Skin of body (tissue), 2 donors: Measurements from ENCODE around the gene PTDSS2. TPM values are rescaled to one million over a fixed set of nuclear protein-coding genes. Genes with fewer than 3 reads are reported as not detected.
"Not testable (repeated sequence)": the region's sequence is repeated elsewhere in the genome, so short reads cannot be mapped to it uniquely, and the experiment has no call there.

Experiments used
- DNase-seq: peaks from one replicate; lab custom pipeline; 2025; lab: John Stamatoyannopoulos, UW
- total RNA-seq: library from RNA; depleted of rRNA; stranded (reverse); fragments of >200 nt; gene quantifications from one replicate; pipeline ENCODE4 v1.2.3, GENCODE V29; 2014

Gene PTDSS2
- total RNA-seq, 1 donor from 2014 or later: 14.1 TPM

DNA sequence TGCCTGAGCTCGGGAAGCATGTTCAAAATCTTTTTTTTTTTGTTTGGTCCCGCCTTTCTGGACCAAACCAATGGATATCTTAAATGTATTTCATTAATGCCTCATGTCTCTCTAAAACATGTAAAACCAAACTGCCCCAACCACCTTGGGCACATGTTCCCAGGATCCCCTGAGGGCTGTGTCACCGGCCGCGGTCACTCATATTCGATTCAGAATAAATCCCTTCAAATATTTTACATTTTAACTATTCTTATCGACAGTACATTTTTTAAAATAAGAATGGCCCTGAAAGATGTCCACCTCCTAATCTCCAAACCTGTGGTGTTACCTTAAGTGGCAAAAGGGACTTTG lies 54.9 kb downstream of the PTDSS2 start:
- DNase-seq: no peak

- peak; percentile 97 for DNase-seq
Measured at GRCh38 chr11:506238-506994, 56.3 kb downstream of the PTDSS2 start.

DNA sequence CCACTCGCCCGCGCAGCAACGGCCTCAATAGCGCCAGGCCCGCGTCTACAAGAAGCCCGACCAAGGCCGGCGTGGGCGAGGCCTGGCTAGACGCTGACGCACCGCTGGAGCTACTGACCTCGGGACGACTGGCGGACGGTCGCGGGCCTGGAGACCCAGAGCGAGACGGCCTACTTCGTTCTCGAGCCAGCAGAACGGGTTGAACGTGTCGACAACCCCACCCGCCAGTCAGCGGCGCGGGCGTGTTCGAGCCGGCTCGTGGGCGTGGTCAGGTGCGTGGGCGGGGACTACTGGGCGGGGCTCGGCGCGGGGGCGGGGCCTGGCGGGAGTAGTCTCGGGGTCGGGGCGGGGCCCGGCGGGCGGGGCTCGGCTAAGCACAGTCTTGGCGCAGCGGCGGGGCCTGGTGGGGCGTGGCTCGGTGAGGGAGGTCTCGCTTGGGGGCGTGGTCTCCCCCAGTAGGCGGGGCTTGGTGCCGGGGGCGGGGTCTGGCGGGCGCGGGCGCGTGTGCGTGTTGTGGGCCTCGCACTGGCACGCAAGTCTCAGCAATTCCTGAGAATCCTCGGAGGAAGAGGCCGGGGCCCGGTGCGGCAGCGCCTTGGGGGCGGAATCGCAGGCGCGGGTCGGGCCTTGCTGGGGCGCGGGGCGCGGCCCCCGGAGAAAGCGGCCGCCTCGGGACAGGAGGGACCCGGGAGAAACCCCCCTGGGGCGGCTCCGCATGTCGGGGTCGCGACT lies 57.1 kb downstream of the PTDSS2 start, which contains the start of gene RNH1:
RNH1 (minus strand) TSS at position 248 of the 732 bp plus-strand sequence. CDS start 5,080 bp downstream, outside the sequence.
- DNase-seq: peak; percentile 95

DNA sequence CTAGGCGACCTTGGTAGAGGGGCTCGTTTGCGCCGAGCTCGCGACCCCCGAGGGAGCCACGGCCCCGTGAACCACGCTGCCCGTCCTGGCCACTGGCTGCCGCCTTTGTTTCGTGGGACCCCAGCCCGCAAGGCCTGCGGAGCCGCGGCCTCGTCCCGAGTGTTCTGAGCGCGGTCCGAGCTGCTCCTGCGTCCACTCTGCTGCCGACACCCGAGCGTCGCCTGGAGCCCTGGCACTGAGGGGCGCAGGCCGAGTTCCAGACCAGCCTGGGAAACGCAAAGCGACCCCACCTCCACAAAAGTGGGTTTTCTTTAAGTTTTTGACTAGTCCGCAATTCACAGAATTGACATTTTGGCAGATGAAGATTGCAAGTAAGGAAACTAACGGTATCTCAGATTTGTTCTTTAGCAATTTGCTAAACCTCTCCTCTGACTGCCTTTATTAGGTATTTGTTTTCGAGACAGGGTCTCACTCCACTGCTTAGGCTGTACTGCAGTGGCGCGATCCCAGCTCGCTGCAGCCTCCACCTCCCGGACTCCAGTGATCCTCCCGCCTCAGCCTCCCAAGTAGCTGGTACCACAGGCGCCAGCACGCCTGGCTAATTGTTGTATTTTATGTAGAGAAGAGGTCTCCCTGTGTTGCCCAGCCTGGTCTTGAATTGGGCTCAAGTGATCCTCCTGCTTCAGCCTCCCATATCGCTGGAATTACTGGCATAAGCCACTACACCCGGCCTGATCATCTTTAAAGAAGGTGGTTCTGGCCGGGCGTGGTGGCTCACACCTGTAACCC lies 57.8 kb downstream of the PTDSS2 start:
- DNase-seq: no peak

DNA sequence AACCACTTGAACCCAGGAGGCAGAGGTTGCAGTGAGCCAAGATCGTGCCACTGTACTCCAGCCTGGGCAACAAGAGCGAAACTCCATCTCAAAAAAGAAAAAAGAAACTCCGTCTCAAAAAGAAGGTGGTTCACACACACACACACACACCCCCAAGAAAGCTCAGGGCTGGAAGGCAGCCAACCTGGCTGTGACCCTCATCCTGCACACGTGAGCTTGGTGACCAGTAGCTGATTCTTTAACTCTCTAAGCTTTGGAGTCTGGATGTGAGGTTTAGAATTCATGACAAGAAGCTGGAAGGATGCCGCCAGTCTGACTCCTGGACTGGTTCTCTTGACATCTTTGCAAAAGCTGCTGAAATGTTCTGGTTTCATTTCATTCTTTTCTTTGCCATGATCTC lies 58.9 kb downstream of the PTDSS2 start:
- DNase-seq: no peak

GRCh38 chr11:512761-513595 lies 62.9 kb downstream of the PTDSS2 start:
- DNase-seq: no peak

- DNase-seq: no peak
Measured at GRCh38 chr11:514606-515005, 64.5 kb downstream of the PTDSS2 start.

GRCh38 chr11:515131-515530 lies 65.1 kb downstream of the PTDSS2 start:
- DNase-seq: no peak

GRCh38 chr11:516400-516799 lies 66.3 kb downstream of the PTDSS2 start:
- no peak for DNase-seq

- DNase-seq: not testable (repeated sequence)
Measured at GRCh38 chr11:516918-517685, 67.0 kb downstream of the PTDSS2 start.

DNA sequence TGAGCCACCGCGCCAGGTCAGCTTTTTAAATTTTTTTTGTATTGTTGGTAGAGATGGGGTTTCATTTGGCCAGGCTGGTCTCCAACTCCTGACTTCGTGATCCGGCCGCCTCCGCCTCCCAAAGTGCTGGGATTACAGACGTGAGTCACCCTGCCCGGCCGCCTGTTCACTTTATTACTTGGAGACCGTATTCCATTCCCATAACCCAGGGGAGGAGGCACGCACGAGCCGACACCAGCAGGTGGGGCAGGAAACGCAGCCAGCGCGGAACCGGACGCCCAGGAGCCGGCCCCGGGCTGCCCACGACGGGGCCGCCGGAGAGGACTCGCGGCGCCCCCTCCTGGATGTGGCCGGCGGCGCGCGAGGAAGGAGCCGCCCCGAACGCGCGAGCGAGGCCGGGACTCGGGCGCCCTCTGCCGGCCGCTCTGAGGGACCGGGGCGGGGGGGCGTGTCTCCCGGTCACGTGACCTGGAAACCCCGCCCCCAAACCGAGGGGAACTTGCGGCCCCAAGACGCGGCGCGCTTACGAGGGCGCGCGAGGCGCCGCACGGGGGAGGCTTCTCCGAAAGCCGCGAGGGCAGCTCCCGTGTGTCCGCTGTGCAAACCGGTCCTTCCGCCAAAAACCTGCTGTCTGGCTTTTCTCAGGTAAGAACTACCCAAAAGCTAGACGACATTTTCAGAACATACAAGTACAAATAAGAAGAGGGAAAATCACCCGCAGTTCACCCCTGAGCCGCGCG lies 68.6 kb downstream of the PTDSS2 start:
- DNase-seq: no peak

- DNase-seq: no peak
Measured at GRCh38 chr11:520428-521176, 70.5 kb downstream of the PTDSS2 start.

GRCh38 chr11:521177-521688 lies 71.2 kb downstream of the PTDSS2 start:
- no peak for DNase-seq

DNA sequence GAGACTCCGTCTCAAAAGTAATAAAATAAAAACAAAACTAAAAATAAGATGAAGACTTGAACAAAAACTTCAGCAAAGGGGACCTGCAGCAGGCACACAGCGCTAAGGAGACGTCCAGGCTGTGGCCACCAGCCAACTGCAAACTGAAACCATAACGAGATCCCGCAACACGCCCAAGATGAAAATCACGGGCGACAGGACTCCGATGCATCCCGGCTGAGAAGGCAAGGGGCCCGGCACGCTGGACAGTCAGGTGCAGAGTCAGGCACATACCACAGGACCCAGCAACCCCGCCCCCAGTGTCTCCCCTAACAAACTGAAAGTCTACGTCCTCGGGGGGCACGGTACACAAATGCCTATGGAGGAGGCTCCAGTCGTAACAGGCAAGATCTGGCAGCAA lies 76.1 kb downstream of the PTDSS2 start:
- no peak for DNase-seq

GRCh38 chr11:528166-528814 lies 78.2 kb downstream of the PTDSS2 start:
- no peak for DNase-seq

DNA sequence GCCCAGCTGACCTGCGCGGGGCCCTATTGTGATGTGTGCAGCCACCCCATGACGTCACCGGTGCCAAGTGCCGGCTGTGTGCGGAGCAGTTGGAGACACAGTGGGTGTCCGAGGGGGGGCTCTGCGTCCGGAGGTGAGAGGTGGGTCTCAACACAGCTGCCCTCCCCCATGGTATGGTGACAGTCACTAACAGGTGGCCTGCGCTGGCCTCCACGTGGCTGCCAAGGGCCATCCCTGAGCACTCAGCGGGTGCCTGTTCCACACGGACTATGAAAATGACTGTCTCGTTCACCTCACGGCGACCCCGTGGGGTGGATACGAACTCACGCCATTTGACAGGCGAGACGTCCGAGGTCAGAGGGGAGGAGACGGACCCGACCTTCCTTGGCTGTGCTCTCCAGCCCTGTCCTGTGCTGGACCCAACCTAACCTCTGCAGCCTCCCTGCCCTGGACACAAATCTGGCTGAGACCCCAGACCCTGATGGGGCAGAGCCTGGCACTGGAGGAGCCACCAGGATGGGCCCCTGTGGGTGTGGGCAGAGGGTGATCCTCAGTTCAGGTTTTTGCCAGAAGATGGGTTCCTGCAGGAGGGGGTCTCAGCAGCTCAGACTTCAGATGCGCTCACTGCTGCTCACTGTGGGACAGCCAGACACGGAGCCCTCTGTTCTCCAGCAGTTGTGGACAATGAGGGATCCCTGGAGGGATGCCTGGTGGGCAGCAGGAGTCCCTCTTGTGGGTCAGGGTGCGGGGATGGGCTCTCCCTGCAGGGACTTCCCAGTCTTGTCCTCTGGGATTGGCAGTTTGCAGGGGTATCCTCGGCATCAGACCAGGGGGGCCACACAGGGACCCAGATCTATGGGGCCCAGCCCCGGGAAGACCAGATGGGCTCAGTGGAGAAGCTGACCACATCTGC lies 79.0 kb downstream of the PTDSS2 start:
- DNase-seq: no peak
